OCI-LY3 (cell line): ENCODE data around the gene ZNF488.
"Not testable (repeated sequence)": the region's sequence is repeated elsewhere in the genome, so short reads cannot be mapped to it uniquely, and the experiment has no call there.

ENCODE experiments used
- H2AFZ ChIP-seq: fragments of 200-600, 300-600 bp; shearing (Covaris generic); 2 replicates; pipeline ENCODE4 v1.6.0; 2014; ENCODE audit warnings: antibody characterized with exemption, low read depth, low read length
- H3K27ac ChIP-seq: fragments of 200-600, 300-600 bp; sonication (generic); 2 replicates; pipeline ENCODE4 v1.5.1; 2014; ENCODE audit warnings: mild to moderate bottlenecking, low read length, moderate library complexity, mixed read lengths
- H3K27me3 ChIP-seq: fragments of 200-600, 300-600 bp; sonication (generic); 2 replicates; pipeline ENCODE4 v1.6.1; 2014; ENCODE audit warnings: low read depth, low read length, mixed read lengths
- H3K36me3 ChIP-seq: fragments of 200-600, 300-600 bp; sonication (generic); replicated peaks from 2 replicates; pipeline ENCODE3; 2014; ENCODE audit warnings: low read depth, low read length, mixed read lengths
- H3K4me1 ChIP-seq: fragments of 300-600, 200-600 bp; sonication (generic); 2 replicates; pipeline ENCODE4 v1.6.1; 2014; ENCODE audit warnings: low read length, mixed read lengths
- H3K4me2 ChIP-seq: fragments of 200-600, 300-600 bp; sonication (generic); 2 replicates; pipeline ENCODE4 v1.6.1; 2014; ENCODE audit warnings: low read length, mixed read lengths
- H3K4me3 ChIP-seq: fragments of 300-600, 200-600 bp; sonication (generic); 2 replicates; pipeline ENCODE4 v1.5.1; 2014; ENCODE audit warnings: antibody characterized with exemption, mild to moderate bottlenecking, low read length, moderate library complexity
- H3K79me2 ChIP-seq: fragments of 300-600, 200-600 bp; shearing (Covaris generic); 2 replicates; pipeline ENCODE4 v1.6.1; 2014; ENCODE audit warnings: mild to moderate bottlenecking, low read length, mixed read lengths
- H3K9ac ChIP-seq: fragments of 300-600, 200-600 bp; shearing (Covaris generic); 2 replicates; pipeline ENCODE4 v1.6.0; 2014; ENCODE audit warnings: mild to moderate bottlenecking, low read length, moderate library complexity
- H3K9me3 ChIP-seq: fragments of 200-600, 300-600 bp; shearing (Covaris generic); 2 replicates; pipeline ENCODE4 v1.6.1; 2014; ENCODE audit warnings: low read length, mixed read lengths; ENCODE audit not compliant: insufficient read depth
- H4K20me1 ChIP-seq: fragments of 200-600, 300-600 bp; sonication (generic); 2 replicates; pipeline ENCODE4 v1.6.1; 2016; ENCODE audit warnings: low read length, mixed read lengths; ENCODE audit not compliant: insufficient read depth
- CTCF ChIP-seq: fragments of 200-600, 300-600 bp; sonication (generic); IDR thresholded peaks from 2 replicates; pipeline ENCODE4 v1.5.1; 2014; ENCODE audit warnings: antibody characterized with exemption, low read length, low read depth
- EZH2phosphoT487 ChIP-seq: fragments of 200-600 bp; shearing (Covaris generic); IDR thresholded peaks from 2 replicates; pipeline ENCODE4 v1.6.1; 2018; ENCODE audit warnings: antibody characterized with exemption, mixed run types, low read depth

Gene ZNF488

DNA sequence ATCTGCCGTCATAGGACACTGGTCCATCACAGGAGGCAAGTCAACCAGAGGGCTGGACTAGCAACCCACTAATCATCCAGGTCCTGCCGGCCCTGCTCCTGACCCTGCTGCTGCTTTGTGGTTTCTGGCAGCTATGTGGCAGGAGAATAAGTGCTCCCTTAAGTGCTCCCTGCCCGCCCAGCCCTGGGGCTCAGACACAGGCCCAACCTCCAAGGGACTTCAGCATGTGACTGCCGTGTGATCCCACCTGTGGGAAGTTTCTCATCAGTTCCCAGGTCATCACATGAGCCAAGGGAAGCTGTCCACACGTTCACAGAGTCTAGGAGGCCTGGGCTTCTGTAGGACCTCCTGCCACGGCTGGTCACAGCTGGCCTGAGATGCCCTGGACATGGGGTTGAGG, 34.2 kb upstream of the ZNF488 start:
- TF ChIP-seq EZH2phosphoT487 (no peak), CTCF (no peak)
- Histone ChIP-seq H3K4me3 (no peak overlapping the region), H4K20me1 (no peaks in the 10 kb centered on the region), H3K9me3 (no peaks in the 10 kb centered on the region), H3K9ac (no peak overlapping the region), H2AFZ (no peak overlapping the region), H3K4me2 (no peak overlapping the region), H3K27ac (no peak overlapping the region), H3K27me3 (no peaks in the 10 kb centered on the region), H3K79me2 (no peaks in the 10 kb centered on the region), H3K4me1 (no peaks in the 10 kb centered on the region), H3K36me3 (no peaks in the 10 kb centered on the region)

DNA sequence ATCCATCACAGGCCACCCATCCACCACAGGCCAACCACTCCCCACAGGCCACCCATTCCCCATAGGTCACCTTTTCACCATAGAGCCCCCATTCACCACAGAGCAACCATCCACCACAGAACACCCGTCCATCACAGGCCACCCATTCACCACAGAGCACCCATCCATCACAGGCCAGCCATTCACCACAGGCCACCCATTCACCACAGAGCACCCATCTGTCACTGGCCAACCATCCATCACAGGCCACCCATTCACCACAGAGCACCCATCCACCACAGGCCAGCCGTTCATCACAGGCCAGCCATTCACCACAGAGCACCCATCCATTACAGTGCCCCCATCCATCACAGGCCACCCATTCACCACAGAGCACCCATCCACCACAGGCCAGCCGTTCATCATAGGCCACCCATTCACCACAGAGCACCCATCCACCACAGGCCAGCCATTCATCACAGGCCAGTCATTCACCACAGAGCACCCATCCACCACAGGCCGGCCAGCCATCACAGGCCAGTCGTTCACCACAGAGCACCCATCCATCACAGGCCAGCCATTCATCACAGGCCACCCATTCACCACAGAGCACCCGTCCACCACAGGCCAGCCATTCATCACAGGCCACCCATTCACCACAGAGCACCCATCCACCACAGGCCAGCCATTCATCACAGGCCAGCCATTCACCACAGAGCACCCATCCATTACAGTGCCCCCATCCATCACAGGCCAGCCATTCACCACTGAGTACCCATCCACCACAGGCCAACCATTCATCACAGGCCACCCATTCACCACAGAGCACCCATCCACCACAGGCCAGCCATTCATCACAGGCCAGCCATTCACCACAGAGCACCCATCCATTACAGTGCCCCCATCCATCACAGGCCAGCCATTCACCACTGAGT, 32.5 kb upstream of the ZNF488 start:
- not testable (repeated sequence) for H3K4me1 ChIP-seq, H3K27ac ChIP-seq, H3K4me2 ChIP-seq, H3K9me3 ChIP-seq, H4K20me1 ChIP-seq, H3K79me2 ChIP-seq, H3K27me3 ChIP-seq, H3K4me3 ChIP-seq, H3K9ac ChIP-seq, H3K36me3 ChIP-seq, H2AFZ ChIP-seq

DNA sequence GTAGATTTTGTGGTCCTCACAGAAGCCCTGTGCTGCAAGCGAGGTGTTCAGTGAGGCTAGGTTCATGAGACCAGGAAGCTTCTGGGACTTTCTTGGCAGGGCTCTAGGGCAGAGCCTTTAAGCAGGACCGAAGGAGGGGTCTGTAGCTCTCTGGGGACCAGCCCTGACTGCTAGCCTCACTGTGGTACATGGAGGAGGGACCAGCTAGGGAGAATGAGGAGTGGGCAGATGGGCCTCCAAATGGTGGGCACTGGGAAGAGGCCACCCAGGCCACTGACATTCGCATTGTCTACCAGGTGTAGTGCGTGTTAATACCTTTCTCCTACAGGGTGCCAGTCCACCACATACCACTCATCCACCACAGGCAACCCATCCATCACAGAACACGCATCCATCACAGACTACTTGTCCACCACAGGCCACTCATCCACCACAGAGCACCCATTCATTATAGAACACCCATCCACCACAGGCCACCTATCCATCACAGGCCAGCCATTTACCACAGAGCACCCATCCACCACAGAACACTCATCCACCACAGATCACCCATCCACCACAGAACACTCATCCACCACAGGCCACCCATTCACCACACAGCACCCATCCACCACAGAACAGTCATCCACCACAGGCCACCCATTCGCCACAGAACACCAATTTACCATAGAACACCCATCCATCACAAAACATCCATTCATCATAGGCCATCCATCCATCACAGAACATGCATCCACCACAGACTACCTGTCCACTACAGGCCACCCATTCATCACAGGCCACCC, 31.6 kb upstream of the ZNF488 start:
- Histone ChIP-seq H4K20me1 (no peaks in the 10 kb centered on the region), H3K4me3 (no peak overlapping the region), H2AFZ (no peak overlapping the region), H3K4me2 (no peak overlapping the region), H3K9ac (no peak overlapping the region), H3K9me3 (no peaks in the 10 kb centered on the region), H3K4me1 (no peaks in the 10 kb centered on the region), H3K27ac (no peak overlapping the region), H3K79me2 (no peaks in the 10 kb centered on the region), H3K27me3 (no peaks in the 10 kb centered on the region), H3K36me3 (no peaks in the 10 kb centered on the region)
- TF ChIP-seq EZH2phosphoT487 (no peak), CTCF (no peak)

GRCh38 chr10:47414752-47415519, 30.8 kb upstream of the ZNF488 start:
- Histone ChIP-seq H2AFZ (no peak overlapping the region), H3K36me3 (no peaks in the 10 kb centered on the region), H3K4me2 (no peak overlapping the region), H3K9ac (no peak overlapping the region), H3K79me2 (no peaks in the 10 kb centered on the region), H3K27ac (no peak overlapping the region), H3K27me3 (no peaks in the 10 kb centered on the region), H3K9me3 (no peaks in the 10 kb centered on the region), H4K20me1 (no peaks in the 10 kb centered on the region), H3K4me1 (no peaks in the 10 kb centered on the region), H3K4me3 (no peak overlapping the region)
- TF ChIP-seq EZH2phosphoT487 = no peak
- no peak for TF ChIP-seq CTCF
